Measurements from ENCODE around the gene VWA7.

DNA sequence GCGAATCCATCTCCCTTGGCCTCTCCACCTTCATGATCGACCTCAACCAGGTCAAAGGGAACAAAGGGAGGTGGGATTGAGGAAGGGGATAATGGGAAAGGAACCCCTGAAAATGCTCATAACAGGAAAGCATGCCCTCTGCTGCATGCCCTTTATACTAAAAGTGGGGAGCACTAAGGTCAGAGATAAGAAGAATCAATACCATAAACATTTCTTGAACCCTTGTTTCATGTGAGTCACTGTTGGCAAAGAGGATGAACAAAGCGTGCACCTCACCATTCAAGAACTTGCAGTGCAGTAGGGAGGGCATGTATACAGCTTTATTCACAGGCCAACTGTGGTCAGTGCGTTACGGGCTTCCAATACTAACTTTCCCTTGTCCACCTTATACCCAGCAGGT, 16.3 kb downstream of the VWA7 start:
- TF ChIP-seq, protein P1, sequence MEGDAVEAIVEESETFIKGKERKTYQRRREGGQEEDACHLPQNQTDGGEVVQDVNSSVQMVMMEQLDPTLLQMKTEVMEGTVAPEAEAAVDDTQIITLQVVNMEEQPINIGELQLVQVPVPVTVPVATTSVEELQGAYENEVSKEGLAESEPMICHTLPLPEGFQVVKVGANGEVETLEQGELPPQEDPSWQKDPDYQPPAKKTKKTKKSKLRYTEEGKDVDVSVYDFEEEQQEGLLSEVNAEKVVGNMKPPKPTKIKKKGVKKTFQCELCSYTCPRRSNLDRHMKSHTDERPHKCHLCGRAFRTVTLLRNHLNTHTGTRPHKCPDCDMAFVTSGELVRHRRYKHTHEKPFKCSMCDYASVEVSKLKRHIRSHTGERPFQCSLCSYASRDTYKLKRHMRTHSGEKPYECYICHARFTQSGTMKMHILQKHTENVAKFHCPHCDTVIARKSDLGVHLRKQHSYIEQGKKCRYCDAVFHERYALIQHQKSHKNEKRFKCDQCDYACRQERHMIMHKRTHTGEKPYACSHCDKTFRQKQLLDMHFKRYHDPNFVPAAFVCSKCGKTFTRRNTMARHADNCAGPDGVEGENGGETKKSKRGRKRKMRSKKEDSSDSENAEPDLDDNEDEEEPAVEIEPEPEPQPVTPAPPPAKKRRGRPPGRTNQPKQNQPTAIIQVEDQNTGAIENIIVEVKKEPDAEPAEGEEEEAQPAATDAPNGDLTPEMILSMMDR (IDR thresholded peaks at IDR 0.05) = no peak
- TF ChIP-seq POLR2A (IDR thresholded peaks at IDR 0.05) = no peak

Data from body of pancreas (tissue), 4 donors.